Upper lobe of left lung (tissue), 6 donors: ENCODE data around the gene OGFOD1. TPM values are rescaled to one million over a fixed set of nuclear protein-coding genes. Genes with fewer than 3 reads are reported as not detected.

Experiments
- ATAC-seq, 2 donors: fragments of 200-7000 bp; cut with Tn5 transposase; one replicate each; pipeline ENCODE4 v1.9.1; 2022; ENCODE audit warnings: mild to moderate bottlenecking in 2 of 2, moderate library complexity in 2 of 2; ENCODE audit not compliant: low FRiP score in 2 of 2
- DNase-seq, 2 donors: peaks; one replicate each; pipeline ENCODE4 v3.0.0-alpha.2; 2019 to 2020
- H3K27ac ChIP-seq, 4 donors: fragments of 200-600 bp; sonication (generic); one replicate each; pipeline ENCODE4 v1.5.1; 2016 to 2019
- H3K27me3 ChIP-seq, 4 donors: fragments of 200-600 bp; sonication (generic); one replicate each; pipeline ENCODE4 v1.5.1; 2017 to 2019
- H3K36me3 ChIP-seq, 4 donors: fragments of 200-600 bp; sonication (generic); one replicate each; pipeline ENCODE4 v1.5.1; 2016 to 2019
- H3K4me1 ChIP-seq, 4 donors: fragments of 200-600 bp; sonication (generic); one replicate each; pipeline ENCODE4 v1.5.1; 2018 to 2019
- H3K4me3 ChIP-seq, 4 donors: fragments of 200-600 bp; sonication (generic); one replicate each; pipeline ENCODE4 v1.5.1; 2017 to 2019; ENCODE audit warnings: mild to moderate bottlenecking in 2 of 4, moderate library complexity in 1 of 4
- H3K9me3 ChIP-seq, 4 donors: fragments of 200-600 bp; sonication (generic); one replicate each; pipeline ENCODE4 v1.5.1; 2018 to 2019
- CTCF ChIP-seq, 6 experiments: fragments of 450-650 bp in 4 of 6; fragments of 200-600 bp in 2 of 6; sonication (generic) in 2 of 6; IDR thresholded peaks; one replicate each; pipeline ENCODE4 v1.5.1; 2016 to 2019; ENCODE audit warnings: antibody characterized with exemption in 6 of 6
- EP300 ChIP-seq, 4 donors: sonication (generic); formaldehyde crosslinking; IDR thresholded peaks; one replicate each; pipeline ENCODE4 v1.5.1; 2017; ENCODE audit warnings: antibody characterized with exemption in 4 of 4, control low read depth in 2 of 4
- POLR2A ChIP-seq, 4 donors: fragments of 450-650 bp; IDR thresholded peaks; one replicate each; pipeline ENCODE4 v1.5.1; 2016 to 2017; ENCODE audit warnings: antibody characterized with exemption in 4 of 4, mild to moderate bottlenecking in 2 of 4
- POLR2AphosphoS5 ChIP-seq, 2 donors: sonication (generic); formaldehyde crosslinking; IDR thresholded peaks; one replicate each; pipeline ENCODE4 v1.5.1; 2017; ENCODE audit warnings: antibody characterized with exemption in 2 of 2
- WGBS, 2 donors: methylation state at CpG; one replicate each; pipeline ENCODE4 v1.1.5; 2017 to 2018; 5-methylcytosine and 5-hydroxymethylcytosine counted together
- total RNA-seq, 6 donors: library from RNA; depleted of rRNA in 4 of 6; stranded (reverse); fragments of >200 nt in 4 of 6; gene quantifications; one replicate each; pipeline versions ENCODE4 v1.1.0 to v1.2.1, GENCODE V29; 2016 to 2021
- donor health status: DM: no; HTN: no; CAD: no; lungs with moderate emphysema.
- donor health status: DM: no; HTN: yes; CAD: no; lungs with severe emphysema.

OGFOD1 gene
- total RNA-seq, 6 donors from 2014 or later: 19.8 to 72.3 (median 29.7) TPM

- peak in 2 of 4 donors; percentile 12 to 32 for TF ChIP-seq POLR2A (IDR thresholded peaks at IDR 0.05)
- no peak for TF ChIP-seq EP300 (IDR thresholded peaks at IDR 0.05)
- no peak for TF ChIP-seq POLR2AphosphoS5 (IDR thresholded peaks at IDR 0.05)
- TF ChIP-seq CTCF (IDR thresholded peaks at IDR 0.05): no peak
- H3K36me3 ChIP-seq: no peaks in the 10 kb centered on the region
- peak; percentile 26 to 92 for DNase-seq
- H3K27me3 ChIP-seq: no peaks in the 10 kb centered on the region
- H3K4me3 ChIP-seq: peak overlapping the region; percentile 86 to 95 (median 91)
- peak; percentile 21 to 55 for ATAC-seq
- H3K4me1 ChIP-seq: peaks cover 15 to 26% (median 19%) of the 10 kb centered on the region in 4 donors
- WGBS, 2 donors: 0% methylated on average over 5 to 7 of the region's 79 CpGs
- no peaks in the 10 kb centered on the region for H3K9me3 ChIP-seq
- H3K27ac ChIP-seq: peak overlapping the region; percentile 80 to 91 (median 85)
Measured at GRCh38 chr16:56424791-56425438, 26.4 kb upstream of the OGFOD1 start.

GRCh38 chr16:56425439-56425832 lies 25.9 kb upstream of the OGFOD1 start, which contains the start of gene AMFR:
AMFR (minus strand) TSS chr16:56425545; CDS start chr16:56425327, 218 bp downstream.
- no peaks in the 10 kb centered on the region for H3K9me3 ChIP-seq
- peak; percentile 94 to 98 for ATAC-seq
- peak within 1 kb of the TSS; percentile 80 to 91 (median 85) for H3K27ac ChIP-seq
- peak within 1 kb of the TSS; percentile 86 to 95 (median 91) for H3K4me3 ChIP-seq
- no peaks in the 10 kb centered on the region for H3K36me3 ChIP-seq
- peaks cover 15 to 26% (median 19%) of the 10 kb centered on the region in 4 donors for H3K4me1 ChIP-seq
- peak; percentile 61 to 95 for DNase-seq
- peak; percentile 73 to 97 (median 94) for TF ChIP-seq CTCF (IDR thresholded peaks at IDR 0.05)
- TF ChIP-seq POLR2A (IDR thresholded peaks at IDR 0.05): peak in 1 of 4 donors; percentile 5
- no peak for TF ChIP-seq EP300 (IDR thresholded peaks at IDR 0.05)
- TF ChIP-seq POLR2AphosphoS5 (IDR thresholded peaks at IDR 0.05): peak in 1 of 2 donors; percentile 36
- H3K27me3 ChIP-seq: no peaks in the 10 kb centered on the region
- 1% methylated on average over 12 of the region's 57 CpGs; no CpG with 5 or more reads in 1 of the 2 donors for WGBS, 2 donors

- Histone ChIP-seq H3K9me3 (no peaks in the 10 kb centered on the region), H3K4me1 (peaks cover 15 to 26% (median 19%) of the 10 kb centered on the region in 4 donors), H3K27ac (no peak overlapping the region), H3K27me3 (no peaks in the 10 kb centered on the region), H3K4me3 (no peak overlapping the region), H3K36me3 (peaks cover 0 to 8% (median 0%) of the 10 kb centered on the region in 4 donors)
- TF ChIP-seq EP300 (IDR thresholded peaks at IDR 0.05): no peak
- TF ChIP-seq POLR2AphosphoS5 (IDR thresholded peaks at IDR 0.05): no peak
- no peak for TF ChIP-seq POLR2A (IDR thresholded peaks at IDR 0.05)
- no peak for TF ChIP-seq CTCF (IDR thresholded peaks at IDR 0.05)
- 93 to 95% methylated on average over 4 of the region's 4 CpGs for WGBS, 2 donors
- no peak for ATAC-seq
- DNase-seq: no peak
Measured at GRCh38 chr16:56426585-56426984, 24.8 kb upstream of the OGFOD1 start.

GRCh38 chr16:56428091-56428490 lies 23.3 kb upstream of the OGFOD1 start:
- peaks cover 8 to 20% (median 12%) of the 10 kb centered on the region in 4 donors for H3K4me1 ChIP-seq
- DNase-seq: no peak
- TF ChIP-seq POLR2AphosphoS5 (IDR thresholded peaks at IDR 0.05): no peak
- no peak for TF ChIP-seq EP300 (IDR thresholded peaks at IDR 0.05)
- no peak for TF ChIP-seq POLR2A (IDR thresholded peaks at IDR 0.05)
- no peak for TF ChIP-seq CTCF (IDR thresholded peaks at IDR 0.05)
- H3K9me3 ChIP-seq: no peaks in the 10 kb centered on the region
- WGBS, 2 donors: 68 to 94% methylated on average over 1 of the region's 1 CpG
- no peaks in the 10 kb centered on the region for H3K27me3 ChIP-seq
- no peak overlapping the region for H3K27ac ChIP-seq
- peaks cover 0 to 22% (median 7%) of the 10 kb centered on the region in 4 donors for H3K36me3 ChIP-seq
- no peak overlapping the region for H3K4me3 ChIP-seq
- ATAC-seq: no peak
